H9 (cell line): Measurements from ENCODE around the gene CTIF. TPM values are rescaled to one million over a fixed set of nuclear protein-coding genes. Genes with fewer than 3 reads are reported as not detected.

Experiments used
- DNase-seq: peaks from one replicate; pipeline ENCODE4 v3.0.0-alpha.2; 2017
- H2AFZ ChIP-seq: one replicate; pipeline ENCODE4 v1.6.1; 2013; ENCODE audit warnings: mild to moderate bottlenecking, low read length, control low read depth, moderate library complexity
- H2AK5ac ChIP-seq: 2 replicates; pipeline ENCODE4 v1.6.1; 2013; ENCODE audit warnings: low read length, control low read depth, mixed read lengths; ENCODE audit not compliant: insufficient read length
- H2BK120ac ChIP-seq: one replicate; pipeline ENCODE4 v1.6.1; 2013; ENCODE audit warnings: low read depth, mild to moderate bottlenecking, low read length, control low read depth, inconsistent platforms; ENCODE audit not compliant: poor library complexity, severe bottlenecking
- H2BK12ac ChIP-seq: 2 replicates; pipeline ENCODE4 v1.6.1; 2013; ENCODE audit warnings: low read length, control low read depth, mixed read lengths, low read depth; ENCODE audit not compliant: insufficient read length
- H2BK15ac ChIP-seq: 2 replicates; pipeline ENCODE4 v1.6.1; 2013; ENCODE audit warnings: low read depth, low read length, control low read depth
- H2BK20ac ChIP-seq: one replicate; pipeline ENCODE4 v1.6.1; 2013; ENCODE audit warnings: low read depth, mild to moderate bottlenecking, low read length, control low read depth, inconsistent platforms; ENCODE audit not compliant: poor library complexity, severe bottlenecking
- H2BK5ac ChIP-seq: 2 replicates; pipeline ENCODE4 v1.6.1; 2013; ENCODE audit warnings: low read length, control low read depth, mixed read lengths; ENCODE audit not compliant: insufficient read length
- H3K14ac ChIP-seq: 2 replicates; pipeline ENCODE4 v1.6.1; 2013; ENCODE audit warnings: low read length, control low read depth; ENCODE audit not compliant: insufficient read depth
- H3K18ac ChIP-seq: 2 replicates; pipeline ENCODE4 v1.6.1; 2013; ENCODE audit warnings: low read depth, mild to moderate bottlenecking, mixed read lengths, low read length, control low read depth; ENCODE audit not compliant: insufficient read length
- H3K23ac ChIP-seq: 2 replicates; pipeline ENCODE4 v1.6.1; 2013; ENCODE audit warnings: low read length, control low read depth, mixed read lengths, low read depth; ENCODE audit not compliant: insufficient read length
- H3K23me2 ChIP-seq: 2 replicates; pipeline ENCODE4 v1.6.1; 2013; ENCODE audit warnings: low read depth, mild to moderate bottlenecking, mixed read lengths, low read length, control low read depth; ENCODE audit not compliant: insufficient read length, poor library complexity, severe bottlenecking
- H3K27ac ChIP-seq: 2 replicates; pipeline ENCODE4 v1.5.1; 2013; ENCODE audit warnings: low read length, control low read depth, mixed read lengths, low read depth; ENCODE audit not compliant: insufficient read length
- H3K27me3 ChIP-seq: 2 replicates; pipeline ENCODE4 v1.6.1; 2013; ENCODE audit warnings: low read length, control low read depth, inconsistent platforms; ENCODE audit not compliant: insufficient read depth
- H3K4ac ChIP-seq: 2 replicates; pipeline ENCODE4 v1.6.1; 2013; ENCODE audit warnings: low read depth, mild to moderate bottlenecking, control low read depth, inconsistent platforms, low read length, moderate library complexity
- H3K4me1 ChIP-seq: 2 replicates; pipeline ENCODE4 v1.6.1; 2013; ENCODE audit warnings: low read length, control low read depth, inconsistent platforms; ENCODE audit not compliant: insufficient read depth
- H3K4me2 ChIP-seq: 2 replicates; pipeline ENCODE4 v1.6.1; 2013; ENCODE audit warnings: low read length, control low read depth, mixed read lengths; ENCODE audit not compliant: insufficient read length, insufficient read depth
- H3K56ac ChIP-seq: 2 replicates; pipeline ENCODE4 v1.6.1; 2013; ENCODE audit warnings: low read depth, mild to moderate bottlenecking, mixed read lengths, low read length, control low read depth; ENCODE audit not compliant: insufficient read length
- H3K79me1 ChIP-seq: 2 replicates; pipeline ENCODE4 v1.6.1; 2013; ENCODE audit warnings: low read depth, mild to moderate bottlenecking, moderate library complexity, low read length, control low read depth, inconsistent platforms; ENCODE audit not compliant: insufficient read depth, poor library complexity, severe bottlenecking
- H3K79me2 ChIP-seq: 2 replicates; pipeline ENCODE4 v1.6.1; 2013; ENCODE audit warnings: low read length, control low read depth, inconsistent platforms; ENCODE audit not compliant: insufficient read depth
- H3K9ac ChIP-seq: 2 replicates; pipeline ENCODE4 v1.6.1; 2013; ENCODE audit warnings: low read length, control low read depth, mixed read lengths; ENCODE audit not compliant: insufficient read length; ENCODE audit errors: extremely low read depth
- H3K9me3 ChIP-seq: one replicate; pipeline ENCODE4 v1.6.1; 2013; ENCODE audit warnings: low read depth, low read length, inconsistent platforms; ENCODE audit not compliant: control insufficient read depth
- H3T11ph ChIP-seq: one replicate; pipeline ENCODE4 v1.6.1; 2013; ENCODE audit warnings: mild to moderate bottlenecking, low read length, control low read depth, inconsistent platforms
- H4K20me1 ChIP-seq: one replicate; pipeline ENCODE4 v1.6.1; 2013; ENCODE audit not compliant: control insufficient read depth, insufficient read length, insufficient read depth
- H4K5ac ChIP-seq: 2 replicates; pipeline ENCODE4 v1.6.1; 2013; ENCODE audit warnings: low read depth, mild to moderate bottlenecking, mixed read lengths, low read length, control low read depth; ENCODE audit not compliant: insufficient read length
- H4K8ac ChIP-seq: replicated peaks from 2 replicates; pipeline ENCODE4 v1.6.1; 2013; ENCODE audit warnings: low read length, control low read depth, mixed read lengths, low read depth; ENCODE audit not compliant: insufficient read length
- H4K91ac ChIP-seq: 2 replicates; pipeline ENCODE4 v1.6.1; 2013; ENCODE audit warnings: low read depth, mild to moderate bottlenecking, moderate library complexity, mixed read lengths, low read length, control low read depth; ENCODE audit not compliant: insufficient read length
- H3K27ac Mint-ChIP-seq, 3 experiments: 2 replicates in 2 of 3; 3 replicates in 1 of 3; pipeline ENCODE4 v1.8.0; 2020 to 2021; ENCODE audit warnings: mixed read lengths in 3 of 3, mild to moderate bottlenecking in 1 of 3, moderate library complexity in 1 of 3
- H3K27me3 Mint-ChIP-seq: 2 replicates; pipeline ENCODE4 v1.8.0; 2021; ENCODE audit warnings: low read depth, mild to moderate bottlenecking, moderate library complexity, mixed read lengths
- H3K36me3 Mint-ChIP-seq, 3 experiments: 2 replicates in 2 of 3; 3 replicates in 1 of 3; pipeline ENCODE4 v1.8.0; 2020 to 2021; ENCODE audit warnings: low read depth in 3 of 3, mixed read lengths in 3 of 3; ENCODE audit not compliant: insufficient read depth in 1 of 3
- H3K4me1 Mint-ChIP-seq, 2 experiments: 2 replicates each; pipeline ENCODE4 v1.8.0; 2020; ENCODE audit warnings: mixed read lengths in 2 of 2
- H3K4me3 Mint-ChIP-seq, 2 experiments: 2 replicates in 1 of 2; 3 replicates in 1 of 2; pipeline ENCODE4 v1.8.0; 2020 to 2021; ENCODE audit warnings: mild to moderate bottlenecking in 2 of 2, mixed read lengths in 2 of 2, moderate library complexity in 1 of 2
- H3K9me3 Mint-ChIP-seq, 2 experiments: 2 replicates in 1 of 2; 3 replicates in 1 of 2; pipeline ENCODE4 v1.8.0; 2020; ENCODE audit warnings: mild to moderate bottlenecking in 2 of 2, mixed read lengths in 2 of 2, moderate library complexity in 1 of 2
- CTCF ChIP-seq: fragments of 200-600 bp; sonication (generic); conservative IDR thresholded peaks from 3 replicates; pipeline ENCODE4 v1.8.0; 2021; ENCODE audit warnings: antibody characterized with exemption, mild to moderate bottlenecking
- WGBS: extraction: QIAGEN DNeasy Blood & Tissue Kit; methylation state at CpG from one replicate; pipeline ENCODE4 v1.1.7; 2013; ENCODE audit warnings: missing lambda C conversion rate, low lambda C conversion rate, mixed read lengths; ENCODE audit not compliant: insufficient read length; ENCODE audit errors: extremely low coverage; 5-methylcytosine and 5-hydroxymethylcytosine counted together
- total RNA-seq: library from RNA; stranded (reverse); gene quantifications from 2 replicates; pipeline ENCODE4 v1.2.1, GENCODE V29; 2021

CTIF gene
- total RNA-seq, 1 experiment from 2014 or later, result 15.8 TPM

- H3K4me2 ChIP-seq, result no peak overlapping the region
- peak overlapping the region in 1 of 2 experiments; percentile 2; a peak in 1 of 5 replicates for H3K4me3 Mint-ChIP-seq
- no peak overlapping the region for H3K56ac ChIP-seq
- H3K27me3 Mint-ChIP-seq, result peaks cover 11% of the 10 kb centered on the region
- no peak overlapping the region for H4K91ac ChIP-seq
- no peak overlapping the region for H2AK5ac ChIP-seq
- H3K36me3 Mint-ChIP-seq, result no peaks in the 10 kb centered on the region
- H3K27ac ChIP-seq, result no peak overlapping the region
- peaks cover 3% of the 10 kb centered on the region; the same call in 1 of the 2 replicates for H3K4me1 ChIP-seq
- H3K14ac ChIP-seq, result no peak overlapping the region
- DNase-seq, result no peak
- no peaks in the 10 kb centered on the region; a peak in 2 of 5 replicates for H3K9me3 Mint-ChIP-seq
- H3K4me1 Mint-ChIP-seq, result peaks cover 11 to 28% of the 10 kb centered on the region in 2 experiments
- H2AFZ ChIP-seq, result no peak overlapping the region
- no peak overlapping the region for H4K5ac ChIP-seq
- no peaks in the 10 kb centered on the region for H3K79me2 ChIP-seq
- H4K8ac ChIP-seq, result no peak overlapping the region
- H2BK15ac ChIP-seq, result no peak overlapping the region
- no peak overlapping the region for H3K9ac ChIP-seq
- H3K9me3 ChIP-seq, result no peaks in the 10 kb centered on the region
- no peaks in the 10 kb centered on the region for H4K20me1 ChIP-seq
- no peaks in the 10 kb centered on the region for H3K79me1 ChIP-seq
- H2BK120ac ChIP-seq, result no peak overlapping the region
- peak overlapping the region; percentile 1 for H3K18ac ChIP-seq
- WGBS, result 100% methylated on average over 2 of the region's 12 CpGs
- H3K23ac ChIP-seq, result no peak overlapping the region
- TF ChIP-seq CTCF, result no peak
- no peaks in the 10 kb centered on the region for H3K27me3 ChIP-seq
- H3K4ac ChIP-seq, result no peak overlapping the region
- H3T11ph ChIP-seq, result no peak overlapping the region
- no peak overlapping the region for H2BK12ac ChIP-seq
- peak overlapping the region in 1 of 3 experiments; percentile 6; a peak in 2 of 7 replicates for H3K27ac Mint-ChIP-seq
- H2BK20ac ChIP-seq, result no peak overlapping the region
- H2BK5ac ChIP-seq, result no peak overlapping the region
- no peaks in the 10 kb centered on the region for H3K23me2 ChIP-seq
Observed at GRCh38 chr18:48878471-48878870, 339.6 kb downstream of the CTIF start.
